Ishikawa (cell line): ENCODE data around the gene MATN1.

Source experiments
- CEBPB ChIP-seq: IDR thresholded peaks from 2 replicates; pipeline ENCODE4 v1.6.1; 2012
- CREB1 ChIP-seq: IDR thresholded peaks from 2 replicates; pipeline ENCODE4 v1.6.1; 2012; ENCODE audit warnings: low read depth
- EGR1 ChIP-seq: IDR thresholded peaks from 2 replicates; pipeline ENCODE4 v1.6.1; 2012
- EP300 ChIP-seq: IDR thresholded peaks from 2 replicates; pipeline ENCODE4 v1.6.1; 2012; ENCODE audit warnings: borderline replicate concordance
- FOXM1 ChIP-seq: IDR thresholded peaks from 2 replicates; pipeline ENCODE4 v1.6.1; 2012; ENCODE audit warnings: low read depth, borderline replicate concordance
- NFIC ChIP-seq: IDR thresholded peaks from 2 replicates; pipeline ENCODE4 v1.6.1; 2012
- RAD21 ChIP-seq: IDR thresholded peaks from 2 replicates; pipeline ENCODE4 v1.6.1; 2012; ENCODE audit warnings: low read depth
- TAF1 ChIP-seq: IDR thresholded peaks from 2 replicates; pipeline ENCODE4 v1.6.1; 2012; ENCODE audit warnings: low read depth, mild to moderate bottlenecking
- YY1 ChIP-seq: IDR thresholded peaks from 2 replicates; pipeline ENCODE4 v1.6.1; 2012; ENCODE audit warnings: low read depth
- ZBTB7A ChIP-seq: IDR thresholded peaks from 2 replicates; pipeline ENCODE4 v1.6.1; 2012; ENCODE audit warnings: low read depth
- TF ChIP-seq, protein P1 (sequence below): IDR thresholded peaks from 2 replicates; pipeline ENCODE4 v1.6.1; 2012
- TF ChIP-seq, protein P2 (sequence below): IDR thresholded peaks from 2 replicates; pipeline ENCODE4 v1.6.1; 2012; ENCODE audit warnings: low read depth, mild to moderate bottlenecking
- TF ChIP-seq, protein P3 (sequence below): IDR thresholded peaks from 2 replicates; pipeline ENCODE4 v1.6.1; 2012

DNA sequence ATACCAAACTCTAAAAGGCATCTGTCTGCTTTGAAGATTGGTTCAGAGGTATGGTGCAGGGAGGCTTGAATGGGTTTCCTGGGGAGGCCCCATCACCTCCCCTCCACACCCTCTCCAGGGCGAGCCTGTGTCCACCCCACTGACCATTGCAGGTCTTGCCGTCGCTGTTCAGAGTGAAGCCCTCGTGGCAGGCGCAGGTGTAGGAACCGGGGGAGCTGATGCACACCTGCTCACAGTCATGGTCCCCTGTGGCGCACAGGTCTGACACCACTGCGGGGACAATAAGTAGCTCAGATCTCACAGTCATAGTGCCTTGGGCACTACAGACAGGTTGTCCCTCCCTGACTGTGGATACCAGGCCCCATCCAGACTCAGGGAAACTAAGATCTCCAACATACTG lies 6.7 kb downstream of the MATN1 start:
- TF ChIP-seq RAD21 (no peak), YY1 (no peak), CEBPB (no peak), NFIC (no peak), TAF1 (no peak), EP300 (no peak), EGR1 (no peak), FOXM1 (no peak), ZBTB7A (no peak), CREB1 (no peak)
- TF ChIP-seq, protein P1, sequence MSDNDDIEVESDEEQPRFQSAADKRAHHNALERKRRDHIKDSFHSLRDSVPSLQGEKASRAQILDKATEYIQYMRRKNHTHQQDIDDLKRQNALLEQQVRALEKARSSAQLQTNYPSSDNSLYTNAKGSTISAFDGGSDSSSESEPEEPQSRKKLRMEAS: no peak
- TF ChIP-seq, protein P2, sequence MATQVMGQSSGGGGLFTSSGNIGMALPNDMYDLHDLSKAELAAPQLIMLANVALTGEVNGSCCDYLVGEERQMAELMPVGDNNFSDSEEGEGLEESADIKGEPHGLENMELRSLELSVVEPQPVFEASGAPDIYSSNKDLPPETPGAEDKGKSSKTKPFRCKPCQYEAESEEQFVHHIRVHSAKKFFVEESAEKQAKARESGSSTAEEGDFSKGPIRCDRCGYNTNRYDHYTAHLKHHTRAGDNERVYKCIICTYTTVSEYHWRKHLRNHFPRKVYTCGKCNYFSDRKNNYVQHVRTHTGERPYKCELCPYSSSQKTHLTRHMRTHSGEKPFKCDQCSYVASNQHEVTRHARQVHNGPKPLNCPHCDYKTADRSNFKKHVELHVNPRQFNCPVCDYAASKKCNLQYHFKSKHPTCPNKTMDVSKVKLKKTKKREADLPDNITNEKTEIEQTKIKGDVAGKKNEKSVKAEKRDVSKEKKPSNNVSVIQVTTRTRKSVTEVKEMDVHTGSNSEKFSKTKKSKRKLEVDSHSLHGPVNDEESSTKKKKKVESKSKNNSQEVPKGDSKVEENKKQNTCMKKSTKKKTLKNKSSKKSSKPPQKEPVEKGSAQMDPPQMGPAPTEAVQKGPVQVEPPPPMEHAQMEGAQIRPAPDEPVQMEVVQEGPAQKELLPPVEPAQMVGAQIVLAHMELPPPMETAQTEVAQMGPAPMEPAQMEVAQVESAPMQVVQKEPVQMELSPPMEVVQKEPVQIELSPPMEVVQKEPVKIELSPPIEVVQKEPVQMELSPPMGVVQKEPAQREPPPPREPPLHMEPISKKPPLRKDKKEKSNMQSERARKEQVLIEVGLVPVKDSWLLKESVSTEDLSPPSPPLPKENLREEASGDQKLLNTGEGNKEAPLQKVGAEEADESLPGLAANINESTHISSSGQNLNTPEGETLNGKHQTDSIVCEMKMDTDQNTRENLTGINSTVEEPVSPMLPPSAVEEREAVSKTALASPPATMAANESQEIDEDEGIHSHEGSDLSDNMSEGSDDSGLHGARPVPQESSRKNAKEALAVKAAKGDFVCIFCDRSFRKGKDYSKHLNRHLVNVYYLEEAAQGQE: no peak
- TF ChIP-seq, protein P3, sequence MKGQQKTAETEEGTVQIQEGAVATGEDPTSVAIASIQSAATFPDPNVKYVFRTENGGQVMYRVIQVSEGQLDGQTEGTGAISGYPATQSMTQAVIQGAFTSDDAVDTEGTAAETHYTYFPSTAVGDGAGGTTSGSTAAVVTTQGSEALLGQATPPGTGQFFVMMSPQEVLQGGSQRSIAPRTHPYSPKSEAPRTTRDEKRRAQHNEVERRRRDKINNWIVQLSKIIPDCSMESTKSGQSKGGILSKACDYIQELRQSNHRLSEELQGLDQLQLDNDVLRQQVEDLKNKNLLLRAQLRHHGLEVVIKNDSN: no peak
